HepG2 (cell line): ENCODE results near the gene PDGFRB. TPM values are rescaled to one million over a fixed set of nuclear protein-coding genes. Genes with fewer than 3 reads are reported as not detected.

ENCODE experiments used
- AKAP8 ChIP-seq: sonication (generic); formaldehyde crosslinking; IDR thresholded peaks from 2 replicates; pipeline ENCODE4 v1.5.1; 2020; ENCODE audit warnings: mild to moderate bottlenecking, missing genetic modification reagents
- IRF9 ChIP-seq: sonication (generic); formaldehyde crosslinking; IDR thresholded peaks from 2 replicates; pipeline ENCODE4 v1.8.0; 2022; ENCODE audit warnings: missing genetic modification reagents, mild to moderate bottlenecking, borderline replicate concordance
- NFATC3 ChIP-seq: sonication (generic); formaldehyde crosslinking; IDR thresholded peaks from 2 replicates; pipeline ENCODE4 v1.5.1; 2020; ENCODE audit warnings: mild to moderate bottlenecking, missing genetic modification reagents
- REST ChIP-seq, 2 experiments: IDR thresholded peaks; 2 replicates each; pipeline ENCODE4 v1.6.1; 2011 to 2012; ENCODE audit warnings: low read length in 2 of 2, borderline replicate concordance in 1 of 2, low read depth in 1 of 2, mild to moderate bottlenecking in 1 of 2, moderate library complexity in 1 of 2
- SAFB2 ChIP-seq: sonication (generic); formaldehyde crosslinking; IDR thresholded peaks from 2 replicates; pipeline ENCODE4 v1.5.1; 2020; ENCODE audit warnings: missing genetic modification reagents, low read depth, mild to moderate bottlenecking, borderline replicate concordance
- ZBTB26 ChIP-seq: IDR thresholded peaks from 2 replicates; pipeline ENCODE4 v1.6.1; 2016; ENCODE audit warnings: missing compliant biosample characterization, missing genetic modification reagents, borderline replicate concordance
- ZBTB39 ChIP-seq: sonication (generic); formaldehyde crosslinking; IDR thresholded peaks from 2 replicates; pipeline ENCODE4 v1.5.0; 2020; ENCODE audit warnings: missing genetic modification reagents
- ZFP91 ChIP-seq: sonication (generic); formaldehyde crosslinking; IDR thresholded peaks from 2 replicates; pipeline ENCODE4 v1.9.0; 2022; ENCODE audit warnings: missing genetic modification reagents, mild to moderate bottlenecking, borderline replicate concordance
- ZNF280D ChIP-seq: sonication (generic); formaldehyde crosslinking; IDR thresholded peaks from 2 replicates; pipeline ENCODE4 v1.5.1; 2020; ENCODE audit warnings: mild to moderate bottlenecking, missing genetic modification reagents
- polyA plus RNA-seq, 8 experiments: library from polyadenylated mRNA; depleted of rRNA in 3 of 8; stranded (reverse) in 7 of 8; unstranded in 1 of 8; fragments of >200 nt; fragmentation: Illumina TruSeq in 4 of 8; extraction: Trizol in 4 of 8; gene quantifications; 2 replicates each; pipeline versions ENCODE4 v1.2.1 to v1.2.3, GENCODE V29; 2011 to 2016; ENCODE audit warnings: low read depth in 4 of 8, missing spikeins in 1 of 8, mixed read lengths in 1 of 8; ENCODE audit not compliant: insufficient read depth in 1 of 8
- total RNA-seq, 5 experiments: library from RNA; depleted of rRNA; stranded (reverse); fragments of >200 nt; fragmentation: Illumina TruSeq; extraction: Trizol; gene quantifications; 2 replicates each; pipeline ENCODE4 v1.2.3, GENCODE V29; 2016; ENCODE audit warnings: low read depth in 1 of 5

Gene PDGFRB
- total and polyA plus RNA-seq, 2 of the 13 experiments (the other 11 are each of a cell fraction or from before 2014, with no cell fraction given), result 4.0 to 21.0 TPM

GRCh38 chr5:150143350-150144245 is 12.0 kb downstream of the PDGFRB start (continued):
- no peak for TF ChIP-seq ZBTB39
- TF ChIP-seq ZBTB26 (CRISPR knock-in tag), result no peak
- TF ChIP-seq SAFB2 (CRISPR knock-in tag), result 0 out of 2 replicates have a peak, but pooled peaks have one; percentile 28
- peak; percentile 20; the same call in 1 of the 2 replicates for TF ChIP-seq ZFP91 (CRISPR knock-in tag)
- 0 out of 2 replicates have a peak, but pooled peaks have one; percentile 40 for TF ChIP-seq AKAP8
- TF ChIP-seq REST (IDR thresholded peaks at IDR 0.05; ENCODE audit: borderline replicate concordance in 1 of 2, low read depth in 1 of 2, low read length in 2 of 2), result no peak
- TF ChIP-seq NFATC3 (CRISPR knock-in tag), result 0 out of 2 replicates have a peak, but pooled peaks have one; percentile 62
- TF ChIP-seq IRF9 (CRISPR knock-in tag), result 0 out of 2 replicates have a peak, but pooled peaks have one; percentile 20
- peak; percentile 66; the same call in 1 of the 2 replicates for TF ChIP-seq ZNF280D (CRISPR knock-in tag)
